HG02798 (cell line): ENCODE results near the gene MRPS34.

Experiments
- ATAC-seq: cut with Tn5 transposase; IDR thresholded peaks from one replicate; pipeline ENCODE4 v1.9.1; 2021; ENCODE audit warnings: mild to moderate bottlenecking; ENCODE audit not compliant: unreplicated experiment, poor library complexity

Gene MRPS34

DNA sequence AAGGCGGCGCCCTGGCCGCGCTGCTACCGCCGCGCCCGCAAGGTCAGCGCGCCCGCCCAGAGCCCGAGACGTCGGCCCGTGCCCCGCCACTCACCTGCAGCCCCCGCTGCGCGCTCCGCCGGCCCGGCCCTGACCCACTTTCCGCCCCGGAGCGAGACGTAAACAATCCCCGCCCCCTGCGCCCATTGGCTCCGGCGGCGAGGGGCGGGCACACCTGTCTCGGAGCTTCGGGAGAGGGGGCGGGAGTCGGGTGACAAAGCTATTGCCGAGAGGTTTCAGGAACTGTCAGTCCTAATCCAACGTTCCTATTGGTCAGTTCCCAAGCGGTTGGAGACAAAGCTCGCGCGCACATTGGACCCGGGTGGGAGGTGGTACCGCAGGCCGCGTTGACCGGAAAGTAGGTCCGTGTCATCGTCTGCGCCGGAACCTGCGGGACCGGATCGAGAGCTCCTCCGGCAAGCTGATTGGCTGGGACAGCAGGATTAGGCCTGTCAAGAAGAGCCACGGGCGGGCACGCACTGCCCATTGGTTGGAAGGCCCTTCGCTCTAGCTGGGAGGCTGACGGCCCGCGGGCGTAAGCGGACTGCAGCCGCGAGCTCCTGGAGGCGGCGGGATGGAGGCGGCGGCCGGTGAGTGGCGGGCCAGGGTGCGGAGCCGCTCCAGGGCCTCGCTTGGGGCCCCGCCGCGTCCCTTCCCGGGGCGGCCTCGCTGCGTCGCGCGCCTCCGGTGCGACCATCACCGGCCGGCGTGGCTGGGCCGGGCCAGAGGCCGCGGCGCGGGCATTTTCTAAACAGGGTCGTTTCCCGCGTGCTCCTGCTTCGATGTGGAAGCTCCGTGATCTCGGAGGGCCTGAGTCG, 9.7 kb upstream of the MRPS34 start, which contains the start of the genes NUBP2 and SPSB3:
NUBP2 (plus strand) TSS at position 553 of the 857 bp plus-strand sequence; CDS start at position 614, 61 bp downstream.
SPSB3 (minus strand) TSS at position 164 of the 857 bp plus-strand sequence. CDS start 1,088 bp downstream, outside the sequence.
- ATAC-seq = peak; percentile 88

DNA sequence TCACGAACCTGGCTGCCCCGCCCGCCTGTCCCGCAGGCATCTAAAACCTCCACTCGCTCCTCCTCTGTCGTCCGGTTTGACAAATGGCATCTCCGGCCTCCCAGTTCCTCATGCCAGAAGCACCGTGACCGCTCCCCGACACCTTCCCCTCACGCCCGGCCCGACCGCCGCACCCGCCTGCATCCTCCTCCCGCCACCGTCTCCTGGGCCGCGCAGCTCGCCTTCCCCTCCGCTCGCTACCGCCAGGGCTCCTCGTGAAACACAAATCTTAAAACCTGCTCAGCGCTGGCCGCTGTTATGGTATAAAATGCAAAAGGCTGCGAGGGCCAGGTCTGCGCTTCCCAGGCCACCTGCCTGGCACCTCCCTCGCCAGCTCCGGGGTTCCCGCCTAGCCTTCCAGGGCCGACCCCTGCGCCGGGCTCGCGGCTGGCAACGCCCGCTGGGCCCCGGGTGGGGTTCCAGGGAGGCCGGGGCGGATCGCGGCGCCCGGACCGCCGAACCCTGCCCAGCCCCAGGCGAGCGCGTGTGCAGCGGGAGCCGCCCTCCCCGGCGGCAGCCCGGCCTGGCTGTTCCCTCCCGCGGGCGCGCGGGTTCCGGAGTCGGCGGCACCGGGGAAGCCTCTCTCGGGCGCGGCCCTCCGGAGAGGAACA, 8.9 kb upstream of the MRPS34 start:
- ATAC-seq = peak; percentile 1

DNA sequence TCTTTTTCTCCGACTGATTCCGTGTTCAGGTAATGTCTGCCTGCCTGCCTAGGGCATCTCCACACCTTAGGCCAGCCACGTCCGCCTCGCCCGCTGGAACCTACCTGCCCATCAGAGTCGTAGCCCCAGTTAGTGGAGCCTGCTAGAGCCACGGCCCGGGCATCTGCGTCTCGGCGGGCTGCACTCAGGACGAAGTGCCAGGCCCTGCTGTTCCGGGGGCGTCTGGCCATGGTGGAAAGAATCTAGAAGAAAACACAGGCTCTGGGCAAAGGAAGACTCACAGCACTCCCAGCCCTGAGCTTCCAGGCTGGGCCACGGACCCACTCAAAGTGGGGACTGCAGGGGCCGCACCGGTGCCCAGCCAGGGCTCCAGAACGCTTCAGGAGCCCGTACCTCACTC, 8.3 kb upstream of the MRPS34 start:
- ATAC-seq = no peak

DNA sequence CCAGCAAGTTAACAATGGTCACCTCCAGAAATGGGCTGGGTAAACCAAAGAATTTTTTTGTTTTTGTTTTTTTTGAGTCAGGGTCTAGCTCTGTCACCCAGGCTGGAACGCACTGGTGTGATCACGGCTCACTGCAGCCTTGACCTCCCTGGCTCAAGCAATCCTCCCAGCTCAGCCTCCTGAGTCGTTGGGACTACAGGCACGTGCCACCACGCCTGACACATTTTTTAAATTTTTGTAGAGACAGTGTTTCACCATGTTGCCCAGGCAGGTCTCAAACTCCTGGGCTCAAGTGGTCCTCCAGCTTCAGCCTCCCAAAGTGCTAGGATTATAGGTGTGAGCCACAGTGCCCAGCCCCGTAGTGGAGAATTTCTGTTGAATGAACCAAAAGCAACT, 7.7 kb upstream of the MRPS34 start:
- ATAC-seq = no peak

DNA sequence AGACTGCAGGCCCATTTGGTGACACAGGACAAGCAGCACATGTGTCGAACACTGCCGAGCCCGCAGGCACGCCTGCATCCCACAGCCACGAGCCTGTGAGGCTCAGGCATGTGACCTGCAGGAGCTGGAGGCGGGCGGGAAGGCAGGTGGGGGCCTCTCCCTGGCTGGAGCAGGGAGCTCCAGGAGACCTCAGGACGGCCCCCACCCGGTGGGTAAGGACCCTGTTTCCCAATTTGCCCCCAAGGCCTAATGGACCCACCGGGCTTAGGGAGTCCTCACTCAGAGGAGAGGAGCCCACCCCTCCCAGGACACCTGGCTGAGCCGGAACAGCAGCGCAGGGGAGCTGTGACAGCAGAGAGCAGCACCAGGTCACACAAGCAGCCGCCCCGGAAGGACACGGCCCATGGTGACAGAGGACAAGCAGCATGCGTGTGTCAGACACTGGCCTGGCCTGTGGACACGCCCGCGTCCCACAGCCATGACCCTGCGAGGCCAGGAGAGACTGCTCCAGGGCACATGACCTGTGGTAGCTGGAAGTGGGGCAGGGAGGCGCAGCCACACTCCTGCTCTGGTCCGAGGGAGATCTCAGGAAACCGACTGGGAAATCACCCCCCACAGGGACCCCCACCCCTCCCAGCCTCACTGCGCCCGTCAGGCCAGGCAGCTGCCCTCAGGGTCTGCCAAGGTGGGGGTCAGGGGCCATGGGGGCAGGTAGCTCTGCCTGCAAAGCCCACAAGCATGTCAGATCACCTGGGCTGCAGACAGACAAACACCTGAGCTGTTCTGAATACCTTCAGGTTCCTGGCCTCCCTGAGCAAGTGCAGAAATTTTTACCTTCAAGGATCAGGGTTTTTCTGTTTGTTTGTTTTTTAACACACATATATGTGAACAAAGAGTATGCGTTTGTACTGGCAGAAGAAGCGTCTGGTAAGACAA, 7.1 kb upstream of the MRPS34 start:
- no peak for ATAC-seq

DNA sequence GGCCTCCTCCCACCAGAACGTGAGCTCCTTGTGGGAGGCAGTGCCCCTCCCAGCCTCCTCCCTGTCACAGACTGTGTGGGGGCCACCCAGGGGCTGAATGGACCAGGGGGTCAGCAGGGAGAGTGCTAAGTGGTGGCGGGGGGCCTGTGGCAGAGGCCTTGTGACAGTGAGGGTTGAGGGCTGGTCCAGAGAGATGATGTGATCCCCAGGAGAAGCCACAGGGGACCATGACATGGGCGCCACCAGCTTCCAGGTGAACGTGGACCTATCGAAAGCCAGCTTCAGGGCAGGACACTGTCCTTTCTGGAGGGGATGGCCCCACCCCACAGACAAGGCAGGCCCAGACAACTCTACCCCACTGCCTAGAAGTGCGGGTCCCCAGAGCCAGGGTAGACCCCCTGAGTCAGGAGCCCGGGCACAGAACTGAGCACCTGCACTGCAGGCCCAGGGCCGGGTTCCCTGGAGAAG, 6.3 kb upstream of the MRPS34 start:
- ATAC-seq = no peak

DNA sequence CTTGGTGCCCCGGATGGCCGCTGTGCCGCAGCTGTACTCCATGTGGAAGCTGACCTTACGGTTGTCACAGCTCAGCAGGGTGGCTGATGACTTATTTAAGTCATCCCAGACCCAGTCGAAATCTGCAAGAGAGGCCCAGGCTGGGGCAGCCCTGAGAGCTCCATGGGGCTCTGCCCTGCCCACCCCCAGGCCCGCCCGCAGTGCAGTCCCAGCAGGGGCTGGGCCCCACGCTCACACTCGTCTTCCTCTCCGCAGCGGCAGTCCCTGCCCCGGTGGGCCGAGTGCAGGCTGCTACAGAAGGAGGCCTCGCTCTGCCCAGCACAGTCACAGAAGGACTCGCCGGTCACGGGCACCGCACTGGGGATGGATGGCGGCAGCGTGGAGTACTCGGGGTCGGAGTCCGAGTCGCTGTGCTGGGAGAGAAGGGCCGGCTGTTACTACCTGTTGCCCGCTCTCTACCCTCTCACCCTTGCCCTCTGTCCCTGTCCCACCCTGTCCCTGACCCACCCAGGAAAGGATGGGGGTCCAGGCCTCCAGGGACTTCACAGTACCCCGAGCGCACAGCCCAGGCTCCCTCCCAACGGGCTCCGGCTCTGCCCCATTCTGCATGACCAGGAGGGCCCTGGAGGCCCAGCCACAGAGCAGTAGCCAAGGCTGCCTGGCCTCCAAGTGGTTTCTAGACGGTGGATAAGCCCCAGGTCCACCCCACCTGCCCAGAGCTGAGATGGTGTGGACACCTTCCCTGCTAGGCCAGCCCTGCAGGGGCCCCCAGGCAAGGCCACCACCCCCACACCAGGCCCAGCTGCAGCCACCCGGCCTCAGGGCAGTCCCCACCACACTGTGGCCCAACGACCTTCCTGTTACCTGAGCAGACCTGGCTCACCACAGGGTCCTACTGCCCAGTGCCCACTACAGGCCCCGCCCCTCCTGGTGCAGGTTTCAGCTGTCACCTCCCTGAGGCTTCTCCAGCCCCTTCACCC, 5.6 kb upstream of the MRPS34 start:
- no peak for ATAC-seq

DNA sequence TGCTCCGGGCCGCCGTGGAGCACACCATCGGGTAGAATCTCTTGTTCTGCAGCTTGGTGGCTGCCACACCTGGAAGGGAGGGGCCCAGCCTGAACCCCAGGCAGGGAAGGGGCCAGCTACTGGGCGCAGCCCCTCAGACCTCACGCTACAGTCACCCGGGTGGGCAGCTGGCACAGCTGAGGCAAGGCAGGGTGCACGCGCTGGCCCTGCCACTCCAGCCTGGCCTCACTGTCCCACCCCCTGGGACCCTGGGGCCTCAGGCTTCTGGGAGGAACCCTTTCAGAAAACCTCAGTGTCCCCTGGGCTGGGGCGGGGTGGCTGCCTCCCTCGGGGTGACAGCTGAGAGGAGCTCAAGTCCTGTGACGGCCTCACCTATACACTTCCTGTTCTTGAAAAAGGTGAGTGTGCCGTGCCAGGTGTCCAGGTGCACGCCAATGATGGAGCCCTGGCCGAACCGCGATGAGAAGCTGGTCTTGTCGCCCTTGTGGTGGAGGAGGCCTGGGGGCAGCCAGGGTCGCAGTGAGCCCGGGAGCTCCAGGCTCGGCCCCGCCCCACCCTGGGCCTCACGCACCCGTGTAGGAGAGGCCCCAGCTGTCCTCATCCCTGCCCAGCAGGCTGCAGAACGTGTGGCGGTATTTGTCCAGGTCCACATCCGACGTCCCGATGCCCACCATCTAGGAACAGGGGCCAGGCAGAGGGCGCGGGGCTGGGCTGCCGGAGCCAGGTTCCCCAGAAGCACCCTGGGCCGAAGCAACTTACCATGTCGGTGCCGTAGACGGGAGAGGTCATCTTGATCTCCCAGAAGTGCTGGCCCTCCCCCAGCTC, 4.7 kb upstream of the MRPS34 start:
- no peak for ATAC-seq

DNA sequence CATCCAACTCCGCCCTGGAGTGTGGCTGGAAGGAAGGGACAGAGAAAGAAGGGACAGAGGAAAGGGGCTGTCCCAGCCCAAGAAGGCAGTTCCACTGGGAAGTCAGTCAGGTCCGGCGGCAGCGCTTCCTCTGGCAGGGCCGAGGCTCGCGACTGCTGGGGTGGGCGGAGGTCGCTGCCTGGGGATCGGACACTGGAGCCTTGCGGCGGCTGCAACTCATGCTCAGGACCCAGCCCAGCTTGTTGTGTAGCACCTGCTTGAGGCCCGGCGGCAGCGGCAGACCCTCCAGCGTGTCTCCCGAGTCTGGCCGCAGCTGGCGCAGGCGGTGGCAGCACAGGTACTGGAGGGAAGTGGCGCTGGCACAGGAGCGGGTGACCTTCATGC, 4.0 kb upstream of the MRPS34 start:
- no peak for ATAC-seq

DNA sequence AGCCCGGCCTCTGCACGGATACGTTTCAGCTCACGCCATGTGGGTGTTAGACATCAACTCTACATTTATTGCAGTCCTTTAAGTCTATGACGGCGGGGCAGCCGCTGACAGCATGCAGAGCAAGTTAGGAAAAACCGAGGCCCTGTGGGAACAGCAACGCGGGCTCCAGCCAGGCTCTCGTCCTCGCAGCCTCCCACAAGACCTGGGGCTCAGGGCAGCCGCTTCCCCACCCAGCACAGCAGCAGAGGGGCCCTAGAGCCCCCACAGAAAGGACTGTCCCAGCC, 3.7 kb upstream of the MRPS34 start:
- no peak for ATAC-seq

DNA sequence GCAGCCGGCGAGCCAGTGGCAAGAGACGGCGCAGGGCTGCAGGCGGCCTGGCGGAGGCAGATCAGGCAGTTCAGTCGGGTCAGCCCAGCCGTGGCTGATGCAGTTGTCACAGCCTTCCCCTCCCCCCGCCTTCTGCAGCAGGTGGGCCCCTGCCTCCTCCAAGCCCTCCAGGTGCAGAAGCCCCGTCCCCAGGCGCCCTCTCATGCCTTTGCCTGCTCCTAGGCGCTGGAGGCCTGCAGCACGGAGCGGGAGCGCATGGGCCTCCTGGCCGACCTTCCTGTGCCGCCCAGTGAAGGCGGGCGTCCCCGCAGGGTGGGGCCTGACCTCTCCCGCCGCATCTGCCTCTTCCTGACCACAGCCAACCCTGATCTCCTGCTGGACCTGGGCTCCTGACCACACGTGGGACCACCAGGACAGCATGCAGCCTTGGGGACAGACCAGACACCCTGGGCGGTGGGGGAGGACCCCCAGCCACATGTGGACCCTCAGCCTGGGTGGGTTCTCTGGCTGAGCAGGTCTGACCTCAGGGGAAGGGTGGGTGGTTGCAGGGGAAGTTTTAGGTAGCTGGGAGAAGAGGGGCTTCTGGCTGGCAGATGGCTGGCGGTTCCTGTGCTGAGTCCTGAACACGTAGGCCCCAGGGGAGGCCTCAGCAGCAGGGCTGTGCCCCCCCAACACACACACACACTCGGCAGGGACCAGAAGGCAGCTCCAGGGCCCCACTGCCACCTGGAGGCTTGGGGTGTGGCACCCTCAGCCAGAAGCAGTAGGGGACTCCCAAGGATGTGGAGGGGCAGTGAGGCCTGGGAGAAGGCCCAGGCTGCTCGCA, 3.1 kb upstream of the MRPS34 start:
- no peak for ATAC-seq

DNA sequence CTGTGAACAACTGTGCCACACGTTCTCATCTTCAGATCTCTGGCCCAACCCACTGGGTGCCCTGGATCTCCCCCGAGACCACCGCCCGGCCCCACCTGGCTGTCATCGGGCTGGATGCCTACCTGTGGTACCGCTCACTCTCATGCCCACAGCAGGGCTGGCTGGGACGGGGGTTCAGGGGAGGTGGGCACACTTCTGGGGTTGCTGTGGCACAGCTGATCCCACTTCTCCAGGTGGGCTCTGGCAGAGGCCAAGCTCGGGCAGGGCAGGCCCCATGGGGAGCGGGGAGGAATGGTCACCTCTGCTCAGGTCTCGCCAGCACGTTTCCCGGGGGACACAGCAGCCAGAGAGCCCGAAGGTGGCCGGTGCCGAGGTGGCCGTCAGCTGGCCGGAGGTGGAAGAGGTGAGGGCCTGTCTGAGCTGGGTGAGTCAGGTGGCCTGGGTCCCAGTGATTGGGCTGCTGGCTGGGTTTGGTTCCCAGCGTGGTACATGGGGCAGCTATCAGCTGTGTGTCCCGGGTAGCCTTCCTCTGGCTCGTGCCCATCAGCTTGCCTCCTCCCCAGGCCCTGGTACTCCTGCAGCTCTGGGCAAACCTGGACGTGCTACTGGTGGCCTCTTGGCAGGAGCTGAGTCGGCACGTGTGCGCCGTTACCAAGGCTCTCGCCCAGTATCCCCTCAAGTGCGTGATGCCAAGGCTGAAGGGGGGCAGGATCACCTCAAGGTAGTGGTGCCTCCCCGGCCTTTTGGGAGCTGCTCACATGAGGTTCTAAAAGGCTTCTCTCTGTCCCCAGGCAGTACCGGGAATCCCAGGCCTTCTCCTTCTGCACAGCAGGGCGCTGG, 2.3 kb upstream of the MRPS34 start:
- ATAC-seq = no peak

DNA sequence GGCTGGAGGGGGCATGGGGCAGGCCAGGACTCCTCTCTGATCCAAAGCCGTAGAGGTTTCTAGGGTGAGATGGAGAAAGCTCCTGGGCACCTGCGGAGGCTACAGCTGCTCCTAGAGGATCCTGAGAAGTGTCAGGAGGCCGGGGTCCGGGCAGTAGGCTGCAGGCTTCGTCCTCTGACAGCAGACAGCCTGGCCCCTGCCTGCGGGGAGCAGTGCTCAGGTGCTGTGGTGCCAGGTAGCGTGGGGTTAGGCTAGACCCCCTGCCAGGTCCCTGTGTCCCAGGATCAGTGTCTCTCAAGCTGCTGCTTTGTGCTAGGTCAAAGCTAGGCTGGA, 1.5 kb upstream of the MRPS34 start:
- no peak for ATAC-seq

DNA sequence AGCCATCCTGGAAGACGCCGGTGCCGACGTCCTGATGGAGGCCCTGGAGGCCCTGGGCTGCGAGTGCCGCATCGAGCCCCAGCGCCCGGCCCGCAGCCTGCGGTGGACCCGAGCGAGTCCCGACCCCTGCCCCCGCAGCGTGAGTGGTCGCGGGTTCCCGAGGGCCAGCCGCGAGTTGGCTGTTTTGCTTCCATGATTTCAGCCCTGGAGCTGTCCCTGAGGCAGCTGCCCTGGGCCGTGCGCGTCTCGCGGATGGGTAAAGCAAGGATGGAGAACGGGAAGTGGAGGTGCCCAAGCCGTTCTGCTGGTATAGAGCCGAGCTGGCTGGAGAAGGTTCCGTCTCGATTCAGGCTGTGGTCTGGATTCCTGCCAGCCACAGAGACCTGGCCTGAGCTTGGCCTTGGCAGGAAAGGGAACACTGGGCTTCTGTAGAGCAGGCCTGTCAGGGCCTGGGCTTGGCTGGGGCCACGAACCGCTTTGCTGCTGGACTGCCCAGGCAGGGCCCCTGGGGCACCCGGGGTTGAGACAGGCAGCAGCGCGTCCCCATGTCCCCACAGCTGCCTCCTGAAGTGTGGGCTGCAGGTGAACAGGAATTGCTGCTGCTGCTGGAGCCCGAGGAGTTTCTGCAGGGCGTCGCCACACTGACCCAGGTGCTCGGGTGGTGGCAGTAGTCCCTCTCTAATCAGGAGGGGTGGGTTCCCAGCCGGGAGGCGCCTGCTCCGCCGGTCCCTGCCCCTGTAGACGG, 941 bp upstream of the MRPS34 start:
- no peak for ATAC-seq

DNA sequence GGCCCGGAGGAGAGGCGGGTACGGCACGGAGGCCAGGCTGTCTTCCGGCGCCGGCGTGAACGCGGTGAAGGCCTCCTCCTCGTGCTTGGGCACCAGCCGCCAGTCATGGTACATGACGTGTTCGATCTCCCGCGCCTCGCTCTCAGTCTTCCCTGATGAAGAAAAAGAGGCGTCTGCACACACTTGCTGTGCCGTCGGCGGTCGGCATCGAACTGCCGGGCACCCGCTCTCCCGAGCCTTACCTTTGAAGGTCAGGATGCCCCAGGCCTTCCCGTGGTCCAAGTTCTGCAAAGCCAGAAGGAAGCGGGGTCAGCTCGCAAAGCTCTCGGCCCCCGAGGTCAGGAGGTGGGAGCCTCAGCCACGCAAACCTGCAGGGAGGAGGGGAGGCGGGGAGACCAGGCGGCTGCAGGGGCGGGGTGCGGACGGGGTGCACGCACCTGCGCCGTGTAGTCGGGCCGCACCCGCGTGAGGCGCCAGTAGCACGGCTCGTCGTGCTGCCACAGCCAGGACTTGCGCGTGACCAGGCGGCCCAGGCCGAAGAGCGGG, 499 bp downstream of the MRPS34 start, which contains the start of gene EME2:
EME2 (plus strand) TSS at position 449 of the 546 bp plus-strand sequence. CDS start 418 bp downstream, outside the sequence.
- ATAC-seq = no peak

DNA sequence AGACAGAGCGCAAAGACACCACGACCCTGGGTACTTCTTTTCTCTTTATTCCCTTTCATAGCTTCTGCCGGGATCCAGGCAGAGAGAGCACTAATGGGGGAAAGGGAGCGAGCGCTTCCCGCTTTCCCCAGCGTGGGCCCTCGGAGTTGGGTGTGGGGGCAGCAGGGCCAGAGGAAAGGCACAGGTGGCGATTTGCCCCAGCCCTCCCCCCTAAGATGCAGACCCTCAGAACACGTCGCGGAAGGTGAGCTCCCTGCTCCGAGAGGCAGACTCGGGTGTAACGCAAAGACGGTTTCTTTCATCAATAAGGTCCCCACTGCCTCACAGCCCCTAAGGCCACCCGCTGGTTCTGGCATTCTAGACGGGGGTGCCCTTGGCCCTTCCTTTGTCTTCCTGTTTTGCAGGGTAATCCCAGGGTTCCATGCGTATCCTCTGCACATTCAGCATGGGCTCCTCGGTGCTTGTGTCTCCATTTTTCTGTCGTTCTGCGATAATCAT, 1.0 kb downstream of the MRPS34 start:
- ATAC-seq = no peak
